A549 (cell line): ENCODE measurements around the gene NGFR.

Experiments
- CEBPB ChIP-seq, 2 experiments: fragments of >200 bp in 1 of 2; sonication (Bioruptor Twin) in 1 of 2; formaldehyde crosslinking in 1 of 2; IDR thresholded peaks; 2 replicates each; pipeline ENCODE4 v1.6.1; 2012 to 2016
- HDAC2 ChIP-seq: fragments of 200-600 bp; sonication (generic); IDR thresholded peaks from 2 replicates; pipeline ENCODE4 v1.6.1; 2016
- JUNB ChIP-seq: fragments of >200 bp; sonication (Bioruptor Twin); formaldehyde crosslinking; IDR thresholded peaks from 2 replicates; pipeline ENCODE4 v1.6.1; 2016
- RAD21 ChIP-seq, 2 experiments: fragments of >200 bp in 1 of 2; sonication (Bioruptor Twin) in 1 of 2; formaldehyde crosslinking in 1 of 2; IDR thresholded peaks in 1 of 2; conservative IDR thresholded peaks in 1 of 2; 2 replicates in 1 of 2; 3 replicates in 1 of 2; pipeline ENCODE4 v1.6.1; 2012 to 2018; ENCODE audit warnings: inconsistent platforms in 1 of 2
- RFX5 ChIP-seq: fragments of 450-650 bp; IDR thresholded peaks from 2 replicates; pipeline ENCODE4 v1.7.1; 2014; ENCODE audit warnings: antibody characterized with exemption, mild to moderate bottlenecking, moderate library complexity
- TF ChIP-seq, protein P1 (sequence below): IDR thresholded peaks from 2 replicates; pipeline ENCODE4 v1.6.1; 2012
- TF ChIP-seq, protein P2 (sequence below): fragments of >200 bp; sonication (Bioruptor Twin); formaldehyde crosslinking; IDR thresholded peaks from 3 replicates; pipeline ENCODE4 v1.5.1; 2016
- TF ChIP-seq, protein P3 (sequence below): IDR thresholded peaks from 2 replicates; pipeline ENCODE4 v1.6.1; 2012; ENCODE audit warnings: low read depth, borderline replicate concordance

DNA sequence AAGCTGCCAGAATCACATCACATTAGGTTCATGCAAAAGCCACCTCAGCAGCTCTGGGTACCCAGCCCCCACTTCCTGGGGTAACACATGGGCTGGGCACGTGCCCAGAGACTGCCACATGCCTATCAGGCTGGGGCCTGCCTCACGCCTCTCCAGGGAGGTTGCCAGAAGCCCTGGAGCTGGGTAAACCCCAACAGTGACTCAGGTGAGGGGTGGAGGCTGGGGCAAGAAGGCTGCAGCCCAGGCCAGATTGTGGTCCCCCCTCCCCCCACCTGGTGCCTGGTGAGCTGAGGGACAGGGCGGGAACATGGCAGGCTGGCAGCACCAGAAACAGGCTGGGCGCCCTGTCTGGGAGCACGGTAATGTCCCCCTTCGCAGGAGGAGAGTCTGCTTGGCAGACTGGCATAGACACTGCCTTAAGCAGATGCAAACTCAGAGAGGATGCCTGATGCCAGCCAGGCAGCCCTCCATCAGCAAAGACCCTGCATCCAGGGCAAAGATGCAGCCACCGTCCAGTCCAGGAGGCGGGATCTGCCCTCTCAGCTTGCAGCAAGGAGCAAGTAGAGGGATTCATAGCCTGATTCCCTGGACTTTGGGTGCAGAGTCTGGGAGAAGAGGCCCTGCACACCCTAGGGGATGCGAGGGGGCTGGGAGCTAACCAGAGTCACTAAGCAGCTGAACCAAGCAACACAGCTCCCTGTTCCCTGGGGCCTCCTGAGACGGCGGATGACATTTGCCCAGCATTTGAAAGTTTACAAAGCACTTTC, 28.8 kb downstream of the NGFR start:
- no peak for TF ChIP-seq CEBPB (IDR thresholded peaks at IDR 0.05)
- TF ChIP-seq RFX5 = no peak
- TF ChIP-seq JUNB = no peak
- TF ChIP-seq RAD21 (conservative IDR thresholded peaks at IDR 0.05 in 1 of 2, IDR thresholded peaks at IDR 0.05 in 1 of 2) = no peak
- TF ChIP-seq, protein P1, sequence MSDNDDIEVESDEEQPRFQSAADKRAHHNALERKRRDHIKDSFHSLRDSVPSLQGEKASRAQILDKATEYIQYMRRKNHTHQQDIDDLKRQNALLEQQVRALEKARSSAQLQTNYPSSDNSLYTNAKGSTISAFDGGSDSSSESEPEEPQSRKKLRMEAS = no peak
- TF ChIP-seq, protein P2, sequence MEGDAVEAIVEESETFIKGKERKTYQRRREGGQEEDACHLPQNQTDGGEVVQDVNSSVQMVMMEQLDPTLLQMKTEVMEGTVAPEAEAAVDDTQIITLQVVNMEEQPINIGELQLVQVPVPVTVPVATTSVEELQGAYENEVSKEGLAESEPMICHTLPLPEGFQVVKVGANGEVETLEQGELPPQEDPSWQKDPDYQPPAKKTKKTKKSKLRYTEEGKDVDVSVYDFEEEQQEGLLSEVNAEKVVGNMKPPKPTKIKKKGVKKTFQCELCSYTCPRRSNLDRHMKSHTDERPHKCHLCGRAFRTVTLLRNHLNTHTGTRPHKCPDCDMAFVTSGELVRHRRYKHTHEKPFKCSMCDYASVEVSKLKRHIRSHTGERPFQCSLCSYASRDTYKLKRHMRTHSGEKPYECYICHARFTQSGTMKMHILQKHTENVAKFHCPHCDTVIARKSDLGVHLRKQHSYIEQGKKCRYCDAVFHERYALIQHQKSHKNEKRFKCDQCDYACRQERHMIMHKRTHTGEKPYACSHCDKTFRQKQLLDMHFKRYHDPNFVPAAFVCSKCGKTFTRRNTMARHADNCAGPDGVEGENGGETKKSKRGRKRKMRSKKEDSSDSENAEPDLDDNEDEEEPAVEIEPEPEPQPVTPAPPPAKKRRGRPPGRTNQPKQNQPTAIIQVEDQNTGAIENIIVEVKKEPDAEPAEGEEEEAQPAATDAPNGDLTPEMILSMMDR = no peak
- no peak for TF ChIP-seq HDAC2
- TF ChIP-seq, protein P3, sequence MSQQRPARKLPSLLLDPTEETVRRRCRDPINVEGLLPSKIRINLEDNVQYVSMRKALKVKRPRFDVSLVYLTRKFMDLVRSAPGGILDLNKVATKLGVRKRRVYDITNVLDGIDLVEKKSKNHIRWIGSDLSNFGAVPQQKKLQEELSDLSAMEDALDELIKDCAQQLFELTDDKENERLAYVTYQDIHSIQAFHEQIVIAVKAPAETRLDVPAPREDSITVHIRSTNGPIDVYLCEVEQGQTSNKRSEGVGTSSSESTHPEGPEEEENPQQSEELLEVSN = no peak
